SH-SY5Y (cell line): ENCODE measurements around the gene CLSTN1.

ENCODE experiments used
- GATA2 ChIP-seq: IDR thresholded peaks from 2 replicates; pipeline ENCODE4 v1.6.1; 2011; ENCODE audit warnings: mild to moderate bottlenecking, low read depth, low read length
- GATA3 ChIP-seq: IDR thresholded peaks from 2 replicates; pipeline ENCODE4 v1.6.1; 2011; ENCODE audit warnings: low read depth, mild to moderate bottlenecking, low read length, moderate library complexity

GRCh38 chr1:9853249-9853595 lies 29.5 kb upstream of the CLSTN1 start:
- TF ChIP-seq GATA2, result no peak
- TF ChIP-seq GATA3, result no peak
